GM19395 (cell line): Measurements from ENCODE around the gene EPHB1.

Experiments
- ATAC-seq: cut with Tn5 transposase; IDR thresholded peaks from one replicate; pipeline ENCODE4 v1.9.1; 2021; ENCODE audit warnings: mild to moderate bottlenecking, moderate library complexity; ENCODE audit not compliant: unreplicated experiment

The EPHB1 gene

DNA sequence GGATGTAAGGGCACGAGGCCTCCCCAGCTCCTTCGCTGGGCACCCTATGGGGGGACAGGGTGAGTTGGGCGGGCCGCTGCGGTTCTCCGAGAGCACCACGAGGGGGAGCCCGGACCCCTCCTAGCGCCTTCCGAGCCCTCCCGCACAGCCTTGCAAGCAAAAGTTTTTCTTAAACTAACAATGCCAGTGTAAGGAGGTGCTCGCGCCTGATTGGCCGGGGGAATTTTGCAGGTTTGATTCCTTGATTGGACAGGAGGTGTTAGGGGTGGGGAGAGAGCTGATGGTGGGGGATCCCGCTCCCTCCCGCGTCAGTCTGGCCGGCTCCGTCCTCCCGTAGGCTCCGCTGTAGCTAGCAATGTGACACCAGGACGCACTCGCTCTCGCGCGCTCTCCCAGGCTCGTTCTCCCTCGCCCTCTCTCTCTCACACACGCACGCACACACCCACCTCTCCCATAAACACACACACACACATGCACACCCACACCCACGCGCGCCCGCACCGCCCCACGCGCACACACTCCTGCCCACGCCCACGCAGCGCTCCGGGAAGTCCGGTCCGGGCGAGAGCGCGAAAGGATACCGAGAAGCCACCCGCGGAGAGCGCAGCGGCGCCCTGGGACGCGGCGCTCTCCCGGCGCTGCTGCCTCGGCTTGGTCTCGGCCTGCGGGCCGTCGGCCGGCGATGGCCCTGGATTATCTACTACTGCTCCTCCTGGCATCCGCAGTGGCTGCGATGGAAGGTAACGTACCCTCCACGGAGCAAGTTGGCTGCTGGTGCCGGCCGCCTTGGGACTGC, at the start of gene EPHB1:
Gene EPHB1 (plus strand): TSS at position 311 of the 796 bp plus-strand sequence.
- ATAC-seq: peak; percentile 83

DNA sequence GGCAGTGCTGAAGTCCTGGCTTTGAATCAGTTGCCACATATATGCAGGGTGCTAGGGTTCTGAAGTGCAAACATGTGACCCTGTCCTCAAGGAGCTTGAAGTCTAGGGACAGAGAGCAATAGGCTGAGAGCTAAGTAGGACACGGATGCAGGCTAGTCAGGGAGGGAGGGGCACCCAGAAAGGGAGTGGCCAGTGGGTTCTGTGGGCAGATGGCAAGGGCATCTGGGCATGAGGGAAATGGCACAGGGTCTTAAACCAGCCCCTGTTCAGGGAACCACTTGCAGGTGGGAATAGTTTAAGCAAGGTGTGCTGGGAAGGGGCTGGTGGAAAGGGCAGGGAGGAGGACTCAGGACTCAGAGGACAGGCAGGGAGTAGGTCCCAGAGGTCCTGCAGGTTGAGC, 46.4 kb upstream of the EPHB1 start:
- no peak for ATAC-seq

DNA sequence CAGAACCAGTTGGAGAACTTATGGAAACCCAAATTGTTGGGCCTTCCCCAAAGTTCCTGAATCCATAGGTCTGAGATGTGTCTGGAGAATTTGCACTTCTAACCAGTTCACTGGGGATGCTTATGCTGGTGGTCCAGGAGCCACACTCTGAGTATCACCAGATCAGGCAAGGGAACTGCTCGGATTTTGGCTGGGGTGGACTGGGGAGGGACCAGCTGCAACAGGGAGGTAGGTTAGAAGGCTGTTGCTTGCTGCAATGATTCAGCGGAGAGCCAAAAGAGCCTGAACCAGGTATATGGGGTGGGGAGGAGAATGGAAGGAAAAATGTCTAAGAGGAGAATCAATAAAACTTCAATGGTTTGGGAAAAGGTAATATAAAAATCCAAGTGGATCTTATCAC, 45.9 kb upstream of the EPHB1 start:
- ATAC-seq: no peak

DNA sequence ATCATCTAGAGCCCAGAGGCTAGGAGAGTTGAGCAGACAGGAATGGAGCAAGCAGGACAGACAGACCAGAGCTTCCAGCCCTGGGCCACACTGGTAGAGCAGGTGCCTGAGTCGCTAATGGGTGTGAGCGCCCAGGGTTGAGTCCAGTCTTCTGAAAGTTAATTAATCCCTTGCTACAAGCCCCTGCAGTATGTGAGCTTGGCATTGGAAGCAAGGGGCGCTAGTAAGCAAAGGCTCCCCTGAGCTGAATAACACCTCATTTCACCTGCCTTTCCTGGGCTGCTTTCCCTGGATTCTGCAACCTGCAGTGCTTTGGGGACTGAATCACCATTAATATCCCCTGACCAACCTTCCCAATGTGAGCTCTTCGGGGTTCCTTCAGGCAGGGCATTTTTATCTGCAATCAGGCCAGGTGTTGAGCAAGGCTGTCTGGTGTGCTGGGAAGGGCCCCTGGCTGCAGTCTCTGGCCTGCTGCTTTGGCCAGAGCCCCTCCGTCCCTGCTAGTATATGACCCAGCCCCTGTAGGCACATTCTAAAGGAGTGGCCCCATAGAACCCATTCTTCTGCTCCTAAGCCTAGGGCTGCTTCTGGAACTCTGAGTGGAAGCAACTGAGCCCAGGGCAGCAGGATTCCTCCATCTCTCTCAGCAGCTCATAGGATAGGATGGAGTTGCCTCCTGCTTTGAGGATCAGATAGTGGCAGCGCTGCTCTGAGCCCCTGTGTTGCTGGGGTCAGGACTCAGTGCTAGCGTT, 45.1 kb upstream of the EPHB1 start:
- ATAC-seq: no peak

DNA sequence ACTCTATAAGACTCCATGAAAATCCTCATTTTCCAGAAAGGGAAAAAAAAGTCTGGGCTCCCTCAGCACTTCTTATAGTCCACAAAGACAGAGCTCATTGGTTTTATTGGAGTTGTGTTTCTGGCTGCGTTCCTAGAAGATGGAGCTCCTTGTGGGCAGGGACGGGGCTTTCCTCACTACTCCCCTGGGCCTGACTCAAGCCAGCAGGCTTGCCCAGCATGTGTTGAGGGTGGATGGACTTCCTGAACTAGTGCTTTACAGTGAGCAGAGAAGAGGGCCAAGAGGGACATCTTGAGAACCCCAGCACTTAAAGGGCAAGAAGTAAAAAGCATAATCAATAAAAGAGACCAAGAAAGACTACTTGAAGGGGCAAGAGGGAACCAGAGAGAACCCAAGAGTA, 43.2 kb upstream of the EPHB1 start:
- ATAC-seq: no peak

DNA sequence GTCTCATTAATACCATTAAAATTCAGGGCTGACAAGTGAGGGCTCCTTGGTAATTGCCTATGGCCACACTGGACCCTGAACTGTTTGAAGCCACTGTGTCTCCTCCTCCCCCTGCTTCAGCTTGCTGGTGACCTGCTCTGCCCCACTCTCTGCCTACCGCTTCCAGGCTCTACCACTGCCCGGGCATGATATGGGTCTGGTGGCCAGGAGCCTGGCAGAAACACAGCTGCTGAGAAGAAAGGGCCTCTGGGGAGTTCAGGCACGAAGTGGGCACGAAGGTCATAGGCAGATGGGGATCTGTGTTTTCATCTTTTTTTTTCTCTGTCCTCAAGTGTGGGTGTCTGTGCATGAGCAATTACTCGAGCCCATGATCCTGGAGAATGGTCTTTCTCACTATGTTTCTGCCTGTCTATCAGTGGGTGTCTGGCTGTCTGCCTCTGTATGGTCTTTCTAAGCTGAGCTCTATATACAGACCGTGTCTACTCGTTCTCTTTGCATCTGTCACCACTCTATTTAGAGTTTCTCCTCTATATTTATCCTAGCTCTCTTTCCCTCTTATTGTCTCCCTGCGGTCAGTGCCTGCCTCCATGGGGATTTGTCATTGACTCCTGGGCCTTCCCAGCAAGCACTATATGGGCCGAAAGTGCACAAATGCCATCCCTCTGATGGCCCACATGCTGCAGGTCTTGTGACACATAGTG, 42.1 kb upstream of the EPHB1 start:
- ATAC-seq: no peak

DNA sequence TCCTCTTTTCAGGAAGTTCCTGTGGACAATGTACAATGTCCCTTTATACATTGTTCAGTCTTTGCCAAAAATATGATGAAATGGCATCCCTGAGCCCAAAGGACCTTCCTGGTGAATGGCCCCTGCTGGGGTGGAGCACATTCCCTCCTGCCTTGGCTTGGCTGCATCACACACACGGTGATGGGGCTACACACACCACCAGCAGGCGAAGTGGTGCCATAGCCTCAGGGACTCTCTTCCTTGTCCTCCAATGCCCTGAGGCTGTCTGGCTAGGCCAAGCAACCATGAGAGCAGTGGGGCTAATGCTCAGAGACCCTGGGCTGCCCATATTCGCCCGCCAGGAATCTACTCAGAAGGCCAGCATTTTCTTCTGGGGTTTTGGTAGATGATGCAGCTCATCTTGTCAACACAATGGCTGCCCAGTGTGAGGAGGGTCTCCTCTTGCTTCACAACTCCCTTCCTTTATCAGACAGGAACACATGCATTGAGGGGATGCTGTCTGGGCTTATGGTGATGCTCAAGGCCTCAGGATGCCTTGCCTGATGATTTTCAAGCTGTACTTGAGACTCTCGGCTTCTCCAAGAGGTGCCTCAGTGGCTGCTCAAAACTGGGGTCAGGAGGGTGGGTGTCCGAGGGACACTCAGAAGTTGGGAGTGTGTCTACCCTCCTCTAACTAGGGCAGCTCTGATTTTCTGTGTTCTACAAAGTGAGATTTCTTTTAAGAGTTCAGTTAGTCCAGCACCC, 40.9 kb upstream of the EPHB1 start:
- no peak for ATAC-seq

DNA sequence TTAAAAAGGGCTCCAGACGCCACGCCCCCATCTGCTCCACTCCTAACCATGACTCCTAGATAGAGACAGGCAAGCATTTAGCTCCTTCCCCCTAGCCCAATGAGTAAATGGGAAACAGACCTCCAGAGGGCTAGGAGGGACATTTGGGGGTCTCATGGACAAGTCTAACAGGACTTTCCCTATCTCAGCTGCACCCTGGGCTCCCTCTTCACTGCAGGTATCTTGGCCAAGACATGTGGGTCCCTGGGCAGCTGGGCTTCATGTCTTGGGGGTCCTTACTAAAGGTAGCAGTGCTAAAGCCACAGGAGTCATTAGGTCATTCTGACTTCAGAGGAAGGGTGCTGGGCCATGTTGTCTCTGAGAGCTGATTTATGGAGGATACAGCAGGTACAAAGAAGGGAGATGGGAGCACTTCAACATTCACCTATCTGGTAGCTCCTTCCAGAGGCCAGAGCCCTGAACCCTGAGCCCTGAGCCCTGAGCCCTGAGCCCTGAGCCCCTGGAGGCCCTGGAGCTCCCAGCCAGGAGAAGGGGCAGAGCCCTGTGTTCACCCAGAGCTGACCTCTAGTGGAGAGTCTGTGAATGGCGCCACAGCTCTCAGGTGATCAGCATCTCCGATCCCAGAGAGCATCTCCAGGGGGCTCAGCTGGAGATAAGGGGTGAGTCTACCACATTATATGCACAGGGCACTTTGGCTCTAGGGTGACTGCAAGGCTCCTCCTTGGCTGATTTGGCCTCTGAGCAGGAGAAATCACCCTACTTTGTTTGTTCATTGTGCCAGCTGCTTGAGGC, 40.1 kb upstream of the EPHB1 start:
- ATAC-seq: peak; percentile 86

DNA sequence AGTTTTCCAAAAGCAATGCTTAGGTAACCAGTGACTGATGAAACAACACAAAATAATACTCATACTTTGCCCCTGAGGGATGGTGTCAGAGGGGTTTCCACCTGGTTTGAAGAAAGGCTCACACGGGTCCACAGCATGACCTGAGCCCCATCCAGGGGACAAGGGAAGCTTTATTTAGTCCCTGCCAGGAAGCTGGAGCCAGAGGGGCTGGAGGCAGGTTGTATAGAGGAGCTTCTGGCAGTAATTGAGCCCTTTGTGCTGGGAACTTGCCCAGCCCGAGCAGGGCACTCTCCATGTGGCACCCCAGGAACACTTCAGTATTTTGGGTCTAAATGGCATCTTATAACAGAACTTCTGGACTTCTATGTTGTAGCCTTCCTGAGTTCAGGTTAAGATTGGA, 39.2 kb upstream of the EPHB1 start:
- no peak for ATAC-seq

DNA sequence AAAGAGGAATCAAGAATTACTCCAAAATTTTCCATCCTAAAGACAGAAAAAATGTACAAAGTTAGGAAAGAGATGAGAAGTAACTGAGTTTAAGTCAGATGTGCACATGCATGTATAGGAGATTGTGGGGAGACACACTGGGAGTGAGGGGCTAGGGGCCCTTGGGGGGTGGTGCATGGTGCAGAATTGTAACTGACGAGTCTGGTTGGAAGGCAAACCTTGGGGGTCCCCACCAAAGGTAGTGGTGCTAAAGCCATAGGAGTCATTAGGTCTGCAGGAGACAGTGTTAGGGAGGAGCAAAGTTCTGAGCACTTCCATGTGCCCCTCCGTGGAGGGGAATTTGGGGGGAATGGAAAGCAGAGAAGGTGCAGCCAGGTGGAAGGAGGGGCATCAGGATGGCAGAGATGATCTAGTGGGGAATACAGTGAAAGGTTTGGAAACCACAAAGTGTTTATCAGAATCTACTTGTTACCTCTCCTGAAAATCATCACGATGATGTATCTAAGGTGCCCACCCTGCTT, 37.5 kb upstream of the EPHB1 start:
- no peak for ATAC-seq

DNA sequence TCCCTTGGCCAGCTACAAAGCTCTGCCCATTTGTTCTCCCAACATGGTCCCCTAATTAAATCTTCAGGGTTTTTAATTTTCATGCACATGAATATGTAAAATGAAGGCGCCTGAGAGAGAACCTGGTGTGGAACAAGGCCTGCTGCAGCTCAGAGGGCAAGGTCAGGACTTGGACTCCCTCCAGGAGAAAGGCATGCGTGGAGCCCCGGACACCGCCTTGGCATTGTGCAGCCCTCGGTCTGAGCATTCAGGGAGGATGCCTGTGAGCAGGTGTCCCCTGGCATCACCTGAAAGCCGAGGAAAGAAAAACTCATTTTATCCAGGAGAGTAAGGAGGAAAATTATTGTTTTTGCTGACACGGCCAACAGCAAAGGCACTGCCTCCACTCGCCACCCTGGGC, 33.8 kb upstream of the EPHB1 start:
- no peak for ATAC-seq

DNA sequence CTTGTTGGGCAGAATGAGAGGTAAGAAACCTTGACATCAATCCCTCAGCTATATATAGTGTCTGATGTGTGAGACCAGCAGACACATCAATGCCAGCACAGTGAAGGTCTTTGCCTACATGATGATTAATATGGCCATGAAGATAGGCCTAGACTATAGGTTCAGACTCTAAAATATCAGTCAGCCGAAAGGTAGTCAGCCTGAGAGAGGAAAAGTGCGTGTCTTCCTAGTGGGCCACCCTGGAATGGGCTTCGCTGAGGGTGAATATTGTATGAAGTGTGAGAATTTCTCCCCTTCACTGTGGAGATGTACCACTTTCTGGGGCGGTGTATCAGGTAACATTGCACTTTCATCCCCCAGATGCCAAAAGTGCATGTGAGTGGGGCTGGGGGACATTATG, 33.0 kb upstream of the EPHB1 start:
- no peak for ATAC-seq

DNA sequence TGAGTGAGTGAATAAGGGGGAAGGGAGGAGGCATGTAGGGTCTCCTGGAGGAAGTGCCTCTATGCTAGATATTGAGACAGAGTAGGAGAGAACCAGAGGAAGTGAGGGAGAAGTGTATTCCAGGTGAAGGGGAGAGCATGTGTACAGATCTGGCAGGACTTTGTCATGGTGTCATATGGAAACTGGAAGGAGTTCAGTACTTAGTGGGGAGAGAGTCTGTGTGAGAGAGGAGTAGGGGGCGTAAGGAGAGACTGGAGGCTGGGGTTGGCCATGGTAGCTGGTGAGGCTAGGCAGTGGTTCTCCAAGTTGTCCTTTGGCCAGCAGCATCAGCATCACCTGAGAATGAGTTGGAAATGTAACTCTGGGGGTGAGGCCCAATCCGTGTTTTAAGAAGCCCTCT, 29.6 kb upstream of the EPHB1 start:
- no peak for ATAC-seq

DNA sequence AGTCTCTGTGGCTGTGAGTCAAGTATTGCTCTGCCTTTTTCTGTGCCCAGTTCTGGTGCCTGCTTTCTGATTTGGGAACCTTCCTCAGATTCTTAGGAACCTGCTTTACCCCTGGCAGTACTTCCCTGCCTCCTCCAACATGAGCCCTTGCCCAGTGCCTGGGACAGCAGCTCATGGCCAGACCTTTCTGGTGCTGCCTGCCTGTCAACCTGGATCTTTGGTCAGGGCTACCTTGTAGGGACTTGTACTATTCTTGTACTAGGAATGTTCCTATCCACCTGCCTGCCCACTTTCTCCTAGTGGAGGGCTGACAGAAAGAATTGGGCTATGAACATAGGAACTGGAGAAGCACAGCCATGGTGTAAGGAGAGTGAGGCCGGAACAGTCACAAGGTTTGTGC, 28.8 kb upstream of the EPHB1 start:
- ATAC-seq: no peak

DNA sequence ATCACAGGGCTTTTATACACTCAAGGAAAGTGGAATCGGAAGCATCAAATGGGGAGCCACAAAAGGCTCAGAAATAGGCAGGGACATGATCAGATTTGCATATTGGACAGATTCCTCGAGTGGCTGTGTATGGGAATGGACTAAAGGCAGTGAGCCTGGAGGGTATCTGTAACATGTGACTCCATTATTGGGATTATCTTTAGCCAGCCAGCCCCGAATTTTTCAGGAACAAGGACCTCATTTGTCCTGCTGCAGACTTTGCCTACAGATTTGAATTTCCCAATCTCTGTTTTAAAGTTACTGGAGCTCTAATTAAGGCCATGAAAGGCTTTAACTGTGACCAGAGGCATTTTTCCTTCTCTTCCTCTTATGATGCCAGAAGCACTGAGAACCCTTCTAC, 26.9 kb upstream of the EPHB1 start:
- ATAC-seq: no peak

DNA sequence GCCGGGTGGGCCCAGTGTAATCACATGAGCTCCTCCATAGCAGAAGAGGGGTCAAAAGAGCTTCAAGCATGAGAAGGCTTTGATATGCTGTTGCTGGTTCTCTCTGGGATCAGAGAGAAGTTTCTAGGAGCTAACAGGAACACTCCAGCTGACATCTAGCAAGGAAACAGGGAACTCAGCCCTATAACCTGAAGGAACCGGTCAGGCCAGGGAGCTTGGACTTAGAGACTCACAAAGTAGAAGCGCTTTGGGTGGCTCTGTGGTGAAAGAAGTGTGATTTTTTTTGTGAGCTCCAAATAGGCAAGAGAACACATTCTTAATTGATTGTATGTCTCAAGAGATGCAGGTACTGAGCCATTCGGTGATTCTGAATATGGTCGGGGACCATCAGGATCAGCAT, 26.2 kb upstream of the EPHB1 start:
- no peak for ATAC-seq

DNA sequence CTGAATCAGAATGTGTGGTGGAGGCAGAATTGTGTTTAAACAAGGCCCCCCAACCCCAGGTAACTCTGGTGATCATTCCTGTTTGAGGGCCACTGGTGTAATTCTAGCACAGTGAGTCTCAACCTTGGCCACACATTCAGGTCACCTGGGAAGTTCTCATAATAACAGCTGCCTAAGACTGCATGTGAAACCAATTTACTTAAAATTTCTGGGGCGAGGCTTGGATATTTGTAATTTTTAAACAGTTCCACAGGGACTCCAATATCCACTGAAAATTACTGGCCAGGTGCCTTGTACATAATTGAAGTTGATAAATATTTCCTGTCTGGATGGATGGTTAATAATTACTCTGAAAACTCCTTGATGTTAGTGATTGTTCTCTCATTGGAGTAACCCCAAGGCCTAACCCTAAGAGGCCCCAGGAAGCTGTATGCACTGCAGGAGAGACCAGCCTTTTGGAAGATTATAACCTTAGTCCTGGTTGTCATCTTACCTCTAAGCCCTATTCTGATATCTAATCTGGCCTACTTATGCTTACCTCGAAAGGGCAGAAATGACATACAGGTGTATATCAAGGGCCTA, 25.7 kb upstream of the EPHB1 start:
- no peak for ATAC-seq

DNA sequence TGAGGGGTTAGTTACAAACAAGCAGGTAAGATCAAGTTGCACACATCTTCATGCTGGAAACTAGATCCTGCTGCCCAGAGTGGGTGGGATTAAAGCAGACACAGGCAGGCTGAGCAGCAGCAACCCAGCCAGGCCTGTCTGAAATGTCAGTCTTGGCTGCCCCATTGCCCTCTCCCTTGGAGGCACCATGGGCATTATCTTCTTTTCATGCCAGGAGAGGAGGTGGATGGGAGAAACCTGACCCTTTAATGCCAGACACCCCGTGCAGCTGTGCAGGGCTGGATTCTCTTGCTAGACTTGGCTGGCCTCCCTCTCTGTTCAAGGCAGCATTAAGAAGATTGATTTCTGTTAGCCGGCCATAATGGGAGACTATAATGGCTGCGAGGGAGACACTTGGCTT, 23.0 kb upstream of the EPHB1 start:
- no peak for ATAC-seq

DNA sequence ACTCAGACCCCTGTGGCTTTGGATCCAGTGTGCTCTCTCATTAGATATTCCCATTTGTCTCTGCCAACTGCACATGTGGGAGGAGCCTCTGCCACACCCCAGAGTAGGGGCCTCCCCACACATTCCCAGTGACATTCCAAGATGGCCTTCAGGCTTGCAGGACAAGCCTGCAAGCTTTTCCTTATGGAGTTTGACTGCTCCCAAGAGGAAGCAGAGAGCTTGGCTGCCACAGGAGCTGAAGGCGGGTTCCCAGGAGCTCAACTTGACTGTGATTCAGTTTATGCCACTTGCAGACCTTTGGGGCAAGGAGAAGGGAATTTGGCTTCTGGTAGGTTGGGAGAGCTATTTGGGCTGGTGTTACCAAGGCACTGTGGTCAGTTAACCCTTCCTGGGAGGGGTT, 22.5 kb upstream of the EPHB1 start:
- ATAC-seq: no peak

DNA sequence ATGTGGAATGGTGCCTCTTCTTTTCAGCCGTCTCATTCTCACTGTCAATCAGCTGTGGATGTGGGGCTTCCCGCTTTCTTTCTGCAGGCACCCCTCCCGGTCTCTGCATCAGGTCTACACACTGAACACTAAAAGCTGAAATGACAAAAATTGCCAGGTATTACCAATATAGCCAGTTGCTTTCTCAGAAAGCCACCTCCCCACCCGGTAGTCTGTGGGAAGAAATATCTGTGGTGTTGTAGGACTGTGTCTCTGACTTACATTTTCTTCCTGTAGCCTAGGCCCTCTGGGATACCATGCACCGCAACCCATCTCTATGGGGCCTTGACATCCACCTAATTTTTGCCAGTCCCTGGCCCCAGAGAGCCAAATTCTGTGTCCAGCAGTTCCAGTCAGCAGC, 19.2 kb upstream of the EPHB1 start:
- no peak for ATAC-seq
